NCI-H2107 treated with DMSO at 0.1 percent for 48 hours (cell line): ENCODE results near the gene MYO9B.
A peak's percentile ranks its signal among the peaks of the same experiment; 100 is the strongest.

ENCODE experiments used
- DNase-seq: peaks from one replicate; lab custom pipeline; 2025; ENCODE audit not compliant: unreplicated experiment; lab: John Stamatoyannopoulos, UW

The MYO9B gene

GRCh38 chr19:17058236-17058635 is 17.3 kb upstream of the MYO9B start:
- no peak for DNase-seq

- no peak for DNase-seq
Measured at GRCh38 chr19:17060802-17061201, 14.8 kb upstream of the MYO9B start.

DNA sequence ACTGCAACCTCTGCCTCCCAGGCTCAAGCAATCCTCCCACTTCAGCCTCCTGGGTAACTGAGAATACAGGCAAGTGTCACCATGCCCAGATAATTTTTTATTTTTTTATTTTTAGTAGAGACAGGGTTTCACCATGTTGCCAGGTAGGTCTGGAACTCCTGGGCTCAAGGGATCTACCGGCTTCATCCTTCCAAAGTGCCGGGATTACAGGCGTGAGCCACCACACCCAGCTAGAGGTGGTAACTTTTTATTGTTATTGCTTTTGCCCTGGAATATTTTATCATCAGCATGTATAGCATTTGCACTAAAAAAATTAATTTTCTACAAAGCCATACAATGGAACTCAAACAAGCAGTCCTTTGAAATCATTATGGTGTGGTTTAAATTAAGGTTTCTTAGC is 14.4 kb upstream of the MYO9B start:
- no peak for DNase-seq

DNA sequence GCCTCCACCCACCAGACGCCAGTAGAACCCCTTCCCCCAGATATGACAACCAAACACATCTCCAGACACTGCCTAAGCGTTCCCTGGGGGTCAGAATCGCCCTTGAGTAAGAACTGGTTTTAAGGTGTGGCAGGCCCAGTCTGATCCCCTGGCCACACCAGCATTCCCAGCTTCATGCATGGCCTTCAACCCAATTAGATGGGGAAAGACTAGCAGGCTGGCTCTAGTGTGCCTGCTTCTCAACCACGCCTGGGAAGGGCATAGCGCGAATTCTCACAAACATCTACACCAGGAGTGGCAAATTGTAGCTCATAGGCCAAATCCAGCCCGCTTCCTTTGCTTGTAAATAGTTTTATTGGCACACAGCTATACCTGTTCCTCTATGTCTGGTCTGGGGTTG is 13.9 kb upstream of the MYO9B start:
- no peak for DNase-seq

DNA sequence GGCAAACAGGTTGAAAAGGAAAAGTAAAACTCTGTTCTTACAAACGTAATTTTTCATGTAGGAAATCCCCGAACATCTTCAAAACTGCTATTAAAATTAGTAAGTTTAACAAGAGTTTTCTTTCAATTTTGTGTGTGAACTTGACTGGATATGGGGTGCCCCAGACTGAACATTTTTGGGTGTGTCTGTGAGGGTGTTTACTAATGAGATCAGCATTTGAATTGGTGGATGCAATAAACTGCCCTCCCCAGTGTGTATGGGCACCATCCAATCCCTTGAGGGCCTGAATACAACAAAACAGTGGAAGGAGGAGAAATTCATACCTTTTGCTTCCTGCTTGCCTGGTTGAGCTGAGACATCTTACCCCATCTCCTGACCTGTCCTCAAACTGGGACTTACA is 12.1 kb upstream of the MYO9B start:
- DNase-seq, result no peak

GRCh38 chr19:17069193-17069592 is 6.4 kb upstream of the MYO9B start:
- DNase-seq, result no peak

DNA sequence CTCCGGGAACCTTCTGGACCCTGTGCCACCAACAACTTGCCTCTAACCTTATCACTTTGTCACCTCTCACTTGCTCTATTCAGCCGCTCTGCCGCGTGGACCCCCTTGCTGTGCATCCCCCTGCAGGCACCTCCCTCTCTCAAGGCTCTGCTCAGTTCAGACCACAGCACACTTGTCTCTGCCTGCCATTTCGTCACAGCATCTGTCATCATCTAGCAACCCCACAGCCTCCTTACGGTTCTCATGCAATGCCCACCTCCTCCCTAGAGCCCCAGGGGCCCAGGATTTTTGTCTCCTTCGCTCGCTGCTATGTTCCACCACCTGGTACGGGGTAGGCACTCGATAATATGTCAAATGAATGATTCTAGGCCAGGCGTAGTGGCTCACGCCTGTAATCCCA is 5.2 kb upstream of the MYO9B start:
- DNase-seq, result no peak

DNA sequence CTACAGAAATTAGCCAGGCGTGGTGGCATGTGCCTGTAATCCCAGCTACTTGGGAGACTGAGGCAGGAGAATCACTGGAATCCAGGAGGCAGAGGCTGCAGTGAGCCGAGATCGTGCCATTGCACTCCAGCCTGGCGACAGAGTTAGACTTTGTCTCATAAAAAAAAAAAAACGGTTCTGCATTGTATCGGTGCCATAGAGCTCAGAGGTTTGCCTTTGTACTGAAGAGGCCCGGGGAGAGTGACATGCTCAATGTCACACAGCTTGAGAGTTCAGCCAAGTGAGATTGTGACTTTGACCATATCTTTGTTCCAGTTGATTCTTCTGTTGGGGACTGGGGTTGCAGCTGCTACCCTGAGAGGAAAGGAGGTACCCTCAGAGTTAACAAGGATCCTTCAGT is 4.7 kb upstream of the MYO9B start:
- DNase-seq, result no peak

DNA sequence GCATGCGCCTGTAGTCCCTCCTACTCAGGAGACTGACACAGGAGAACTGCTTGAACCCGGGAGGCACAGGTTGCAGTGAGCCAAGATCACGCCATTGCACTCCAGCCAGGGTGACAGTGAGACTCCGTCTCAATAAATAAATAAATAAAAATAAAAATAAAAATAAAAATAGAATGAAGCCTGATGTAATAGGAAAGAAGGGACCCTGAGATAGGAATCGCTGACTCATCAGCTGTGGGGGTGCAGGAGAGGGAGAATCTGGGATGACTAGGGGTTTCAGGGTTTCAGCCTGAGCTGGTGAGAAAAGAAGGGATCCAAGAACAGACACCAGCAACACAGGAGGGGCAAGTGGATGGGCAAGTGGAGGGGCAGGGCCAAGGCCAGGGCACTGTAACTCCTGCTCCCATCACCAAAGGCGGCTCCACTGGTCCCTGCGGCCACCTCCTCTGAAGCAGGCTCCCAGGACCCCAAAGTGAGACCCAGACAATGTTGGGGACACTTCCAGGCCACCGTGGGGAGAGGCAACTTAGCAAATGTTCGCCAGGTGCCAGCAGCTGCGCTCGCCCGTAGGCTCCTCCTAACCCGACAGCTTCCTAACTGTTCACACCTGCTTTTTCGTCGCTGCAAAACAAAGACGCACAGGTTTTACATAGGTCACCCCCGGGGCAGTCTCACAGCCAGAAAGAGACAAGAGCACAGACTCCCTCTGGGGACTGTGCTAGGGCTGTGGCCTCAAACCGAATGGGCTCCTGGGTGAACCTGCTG is 1.5 kb upstream of the MYO9B start:
- no peak for DNase-seq

DNA sequence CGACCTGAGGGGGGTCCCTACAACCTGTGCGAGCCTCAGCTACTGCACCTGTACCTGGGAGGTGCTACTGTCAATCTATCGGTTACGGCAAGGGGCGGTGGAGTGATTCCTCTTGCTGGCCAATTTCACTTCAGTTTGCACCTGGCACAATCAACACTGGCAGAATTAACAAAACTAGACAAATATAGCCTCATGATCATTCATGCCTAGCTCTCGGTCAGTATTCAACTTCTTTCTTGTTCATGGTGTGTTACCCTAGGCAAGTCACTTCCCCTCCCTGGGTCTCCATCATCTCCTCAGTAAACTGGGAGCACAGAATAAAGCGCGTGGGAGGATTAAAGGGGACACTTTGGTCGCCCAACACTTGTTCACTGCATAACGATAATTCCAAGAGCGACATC is 943 bp upstream of the MYO9B start:
- DNase-seq, result peak; percentile 66

DNA sequence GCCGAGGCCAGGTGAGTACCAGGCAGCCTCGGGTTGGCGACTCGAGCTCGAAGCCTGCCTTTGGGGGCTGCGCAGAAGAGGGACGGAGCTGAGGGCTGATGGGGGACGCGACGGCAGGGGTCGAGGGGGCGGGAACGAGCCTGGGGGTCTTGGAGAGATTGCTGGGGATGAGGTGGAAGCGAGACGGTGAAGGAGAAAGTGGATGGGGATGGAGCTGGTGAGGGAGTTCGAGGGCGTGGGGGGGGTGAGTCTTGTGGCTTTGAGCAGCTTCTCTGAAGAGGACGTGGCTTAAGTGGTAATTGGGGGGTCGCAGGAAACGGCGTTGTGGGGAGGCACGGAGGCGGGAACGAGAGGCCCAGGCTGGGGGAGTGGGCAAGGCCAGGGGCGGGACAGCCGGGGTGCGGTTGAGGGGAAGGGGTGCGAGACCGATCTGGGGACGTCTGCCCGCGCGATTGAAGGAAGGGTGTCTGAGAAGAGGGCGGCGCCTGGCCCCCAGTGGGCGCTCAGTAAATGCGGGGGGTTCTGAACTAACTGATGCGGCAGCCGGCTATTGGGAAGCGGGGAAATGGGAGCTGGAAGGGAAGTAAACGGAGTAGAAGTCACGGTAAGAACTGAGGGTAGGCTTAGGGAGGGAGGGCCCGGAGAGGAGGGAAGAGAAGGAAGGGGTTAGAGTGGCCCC is 426 bp downstream of the MYO9B start:
- DNase-seq, result no peak

GRCh38 chr19:17076543-17076991 is 990 bp downstream of the MYO9B start:
- DNase-seq, result no peak

GRCh38 chr19:17077447-17078028 is 2.0 kb downstream of the MYO9B start:
- no peak for DNase-seq

DNA sequence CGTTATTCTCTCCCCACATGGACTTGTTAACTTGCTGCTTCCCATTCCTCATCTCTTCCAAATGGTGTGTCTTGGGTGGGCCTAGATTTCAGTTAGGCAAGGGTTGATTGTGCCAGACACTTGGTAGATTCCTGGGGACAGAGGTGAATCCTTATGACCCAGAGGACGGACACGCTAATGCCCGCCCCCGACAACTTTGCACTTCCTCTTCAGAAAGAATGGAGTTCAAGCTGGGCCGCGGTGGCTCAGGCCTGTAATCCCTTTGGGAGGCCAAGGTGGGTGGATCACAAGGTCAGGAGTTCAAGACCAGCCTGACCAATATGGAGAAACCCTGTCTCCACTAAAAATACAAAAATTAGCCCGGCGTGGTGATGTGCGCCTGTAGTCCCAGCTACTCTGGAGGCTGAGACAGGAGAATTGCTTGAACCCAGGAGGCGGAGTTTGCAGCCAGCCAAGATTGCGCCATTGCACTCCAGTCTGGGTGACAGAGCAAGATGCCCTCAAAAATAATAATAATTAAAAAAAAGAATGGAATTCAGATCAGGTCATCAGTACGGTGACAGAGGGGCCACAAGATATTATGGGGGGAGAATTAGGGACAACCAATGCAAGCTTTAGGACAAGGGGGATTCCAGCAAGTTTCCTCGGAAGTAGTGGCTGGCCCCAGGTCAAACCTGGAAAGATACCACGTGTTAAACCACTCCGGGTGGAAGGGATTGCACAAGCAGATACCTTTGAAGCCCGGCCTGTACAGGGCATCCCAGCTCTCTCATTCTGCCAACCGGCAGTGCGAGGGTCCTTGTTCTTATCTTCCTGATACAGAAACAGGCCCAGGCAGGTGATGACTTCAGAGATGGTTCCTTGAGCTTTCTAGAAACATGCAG is 2.7 kb downstream of the MYO9B start:
- no peak for DNase-seq

GRCh38 chr19:17078920-17079709 is 3.5 kb downstream of the MYO9B start:
- no peak for DNase-seq

DNA sequence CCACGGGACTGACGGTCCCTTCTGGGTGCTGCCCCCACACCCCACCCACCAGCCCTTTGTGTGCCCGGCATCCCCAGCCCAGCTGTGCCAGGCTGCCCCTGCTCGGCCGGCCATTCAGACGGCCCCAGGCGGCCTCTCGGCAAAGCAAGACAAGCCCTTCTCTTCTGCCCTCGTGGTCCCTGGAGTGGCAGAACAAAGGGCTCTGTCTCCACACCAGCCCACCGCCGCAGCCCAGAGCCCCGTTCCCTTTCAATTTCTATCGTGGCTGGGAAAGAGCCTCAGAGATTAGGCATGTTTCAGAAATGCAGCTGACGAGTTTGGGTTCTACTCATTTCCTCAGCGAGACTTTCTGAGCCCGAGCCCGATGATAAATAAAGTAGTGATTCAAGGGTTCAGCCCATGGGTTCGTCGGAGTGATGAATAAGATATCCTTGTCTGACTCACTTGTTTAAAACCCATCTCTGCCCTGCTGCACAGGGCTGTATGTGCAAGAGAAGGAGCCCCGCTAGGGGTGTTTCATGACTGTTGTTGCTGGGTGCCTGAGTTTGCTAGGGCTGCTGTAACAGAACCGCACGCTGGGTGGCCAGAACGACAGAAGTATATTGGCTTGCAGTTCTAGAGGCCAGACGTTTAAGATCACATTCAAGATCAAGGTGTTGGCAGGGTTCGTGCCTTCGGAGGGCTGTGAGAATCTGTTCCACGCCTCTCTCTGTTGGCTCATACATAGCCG is 4.3 kb downstream of the MYO9B start:
- peak; percentile 43 for DNase-seq

DNA sequence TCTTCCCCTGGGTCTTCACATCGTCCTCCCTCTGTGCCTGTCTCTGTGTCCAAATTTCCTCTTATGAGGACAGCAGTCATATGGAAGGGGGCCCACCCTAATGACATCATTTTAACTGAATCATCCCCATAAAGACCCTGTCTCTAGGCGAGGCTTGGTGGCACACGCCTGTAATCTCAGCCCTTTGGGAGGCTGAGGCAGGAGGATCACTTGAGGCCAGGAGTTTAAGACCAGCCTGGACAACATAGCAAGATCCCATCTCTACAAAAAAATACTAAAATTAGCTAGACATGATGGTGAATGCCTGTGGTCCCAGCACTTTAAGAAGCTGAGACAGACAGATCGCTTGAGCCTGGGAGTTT is 4.8 kb downstream of the MYO9B start:
- no peak for DNase-seq

GRCh38 chr19:17081672-17082630 is 6.4 kb downstream of the MYO9B start:
- no peak for DNase-seq

DNA sequence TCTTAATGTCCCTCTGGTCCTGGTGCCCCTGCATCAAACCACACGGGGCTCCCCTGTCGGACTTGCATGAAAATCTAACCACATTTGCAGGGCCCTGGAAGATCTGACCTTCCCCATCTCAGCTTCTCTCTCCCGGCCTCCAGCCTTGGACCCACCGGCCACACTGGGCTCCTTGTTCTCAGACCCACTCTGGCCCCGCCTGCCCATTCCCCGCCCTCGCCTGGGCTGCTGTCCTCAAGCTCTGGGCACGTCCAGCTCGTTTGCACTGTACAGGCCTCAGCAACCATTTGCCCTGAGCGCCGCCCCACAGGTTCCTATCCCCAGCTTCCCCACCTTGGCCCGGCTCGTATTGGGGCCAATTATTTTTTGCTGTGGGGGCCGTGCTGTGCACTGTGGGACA is 10.5 kb downstream of the MYO9B start:
- no peak for DNase-seq
